Limb (tissue), 2 donors: Measurements from ENCODE around the gene DPP7.
"Not testable (repeated sequence)": the region's sequence is repeated elsewhere in the genome, so short reads cannot be mapped to it uniquely, and the experiment has no call there.

Experiments
- DNase-seq, 2 donors: peaks; one replicate each; pipeline ENCODE4 v3.0.0-alpha.2; 2016; ENCODE audit errors: extremely low spot score in 2 of 2

DPP7 gene

GRCh38 chr9:137071282-137071681, 43.3 kb downstream of the DPP7 start:
- no peak for DNase-seq

- peak in 1 of 2 donors; percentile 58 for DNase-seq
Observed at GRCh38 chr9:137070906-137071275, 43.6 kb downstream of the DPP7 start.

- DNase-seq: peak; percentile 79 to 86
Observed at GRCh38 chr9:137070201-137070905, 44.2 kb downstream of the DPP7 start, which contains the start of gene SAPCD2. Gene SAPCD2 (minus strand): TSS chr9:137070557. CDS start chr9:137070460, 97 bp downstream.

- peak in 1 of 2 donors; percentile 35 for DNase-seq
Observed at GRCh38 chr9:137069508-137070091, 44.9 kb downstream of the DPP7 start.

GRCh38 chr9:137068539-137069507, 45.7 kb downstream of the DPP7 start:
- peak in 1 of 2 donors; percentile 35 for DNase-seq

GRCh38 chr9:137067860-137068538, 46.5 kb downstream of the DPP7 start:
- peak in 1 of 2 donors; percentile 80 for DNase-seq

- DNase-seq: no peak
Observed at GRCh38 chr9:137066096-137066861, 48.3 kb downstream of the DPP7 start.

- no peak for DNase-seq
Observed at GRCh38 chr9:137065336-137065967, 49.1 kb downstream of the DPP7 start.

- no peak for DNase-seq
Observed at GRCh38 chr9:137064880-137065164, 49.7 kb downstream of the DPP7 start.

- DNase-seq: peak in 1 of 2 donors; percentile 82
Observed at GRCh38 chr9:137064027-137064879, 50.3 kb downstream of the DPP7 start.

- DNase-seq: no peak
Observed at GRCh38 chr9:137063311-137064026, 51.1 kb downstream of the DPP7 start.

GRCh38 chr9:137062798-137063197, 51.7 kb downstream of the DPP7 start:
- DNase-seq: not testable (repeated sequence)

- DNase-seq: no peak
Observed at GRCh38 chr9:137062384-137062783, 52.1 kb downstream of the DPP7 start.
